Right lobe of liver (tissue), 4 donors: ENCODE data around the gene MRPL14.

Experiments used
- POLR2A ChIP-seq: fragments of 450-650 bp; IDR thresholded peaks from one replicate; pipeline ENCODE4 v1.6.1; 2017; ENCODE audit warnings: antibody characterized with exemption, mild to moderate bottlenecking
- TF ChIP-seq, protein P1 (sequence below), 4 donors: fragments of 200-600 bp in 3 of 4; fragments of 450-650 bp in 1 of 4; IDR thresholded peaks; one replicate each; pipeline versions ENCODE4 v1.5.1 to v1.8.0; 2016 to 2022; ENCODE audit warnings: antibody characterized with exemption in 4 of 4, mild to moderate bottlenecking in 2 of 4
- donor health status: DM: no; HTN: no; CAD: no.
- donor health status: DM: no; HTN: no; CAD: no.
- donor health status: DM: no; HTN: yes; CAD: no.

GRCh38 chr6:44117397-44118128 lies 9.7 kb downstream of the MRPL14 start:
- TF ChIP-seq, protein P1, sequence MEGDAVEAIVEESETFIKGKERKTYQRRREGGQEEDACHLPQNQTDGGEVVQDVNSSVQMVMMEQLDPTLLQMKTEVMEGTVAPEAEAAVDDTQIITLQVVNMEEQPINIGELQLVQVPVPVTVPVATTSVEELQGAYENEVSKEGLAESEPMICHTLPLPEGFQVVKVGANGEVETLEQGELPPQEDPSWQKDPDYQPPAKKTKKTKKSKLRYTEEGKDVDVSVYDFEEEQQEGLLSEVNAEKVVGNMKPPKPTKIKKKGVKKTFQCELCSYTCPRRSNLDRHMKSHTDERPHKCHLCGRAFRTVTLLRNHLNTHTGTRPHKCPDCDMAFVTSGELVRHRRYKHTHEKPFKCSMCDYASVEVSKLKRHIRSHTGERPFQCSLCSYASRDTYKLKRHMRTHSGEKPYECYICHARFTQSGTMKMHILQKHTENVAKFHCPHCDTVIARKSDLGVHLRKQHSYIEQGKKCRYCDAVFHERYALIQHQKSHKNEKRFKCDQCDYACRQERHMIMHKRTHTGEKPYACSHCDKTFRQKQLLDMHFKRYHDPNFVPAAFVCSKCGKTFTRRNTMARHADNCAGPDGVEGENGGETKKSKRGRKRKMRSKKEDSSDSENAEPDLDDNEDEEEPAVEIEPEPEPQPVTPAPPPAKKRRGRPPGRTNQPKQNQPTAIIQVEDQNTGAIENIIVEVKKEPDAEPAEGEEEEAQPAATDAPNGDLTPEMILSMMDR (IDR thresholded peaks at IDR 0.05) = no peak
- no peak for TF ChIP-seq POLR2A
